Transverse colon (tissue), 4 donors: ENCODE measurements around the gene FSTL5. TPM values are rescaled to one million over a fixed set of nuclear protein-coding genes. Genes with fewer than 3 reads are reported as not detected.
"Not testable (repeated sequence)": the region's sequence is repeated elsewhere in the genome, so short reads cannot be mapped to it uniquely, and the experiment has no call there.

Experiments used
- DNase-seq: peaks from one replicate; pipeline ENCODE4 v3.0.0-alpha.2; 2019
- H3K27ac ChIP-seq, 4 donors: fragments of 200-600 bp; sonication (generic); 2 replicates each; pipeline ENCODE4 v1.5.1; 2016 to 2018; ENCODE audit warnings: inconsistent platforms in 4 of 4
- H3K27me3 ChIP-seq: fragments of 200-600 bp; sonication (generic); 2 replicates; pipeline ENCODE4 v1.5.1; 2017; ENCODE audit warnings: inconsistent platforms
- H3K36me3 ChIP-seq, 4 donors: fragments of 200-600 bp; sonication (generic); 2 replicates each; pipeline ENCODE4 v1.5.1; 2017 to 2019; ENCODE audit warnings: inconsistent platforms in 4 of 4
- H3K4me1 ChIP-seq, 4 donors: fragments of 200-600 bp; sonication (generic); 2 replicates each; pipeline ENCODE4 v1.5.1; 2017 to 2020; ENCODE audit warnings: inconsistent platforms in 4 of 4
- H3K4me3 ChIP-seq, 4 donors: fragments of 200-600 bp; sonication (generic); 1 replicate in 1 of 4; 2 replicates in 3 of 4; pipeline versions ENCODE4 v1.5.1 to v1.6.1; 2017 to 2019; ENCODE audit warnings: inconsistent platforms in 4 of 4
- H3K9me3 ChIP-seq, 2 donors: fragments of 200-600 bp; sonication (generic); 2 replicates each; pipeline ENCODE4 v1.5.1; 2017 to 2019; ENCODE audit warnings: inconsistent platforms in 2 of 2
- CTCF ChIP-seq, 5 experiments: fragments of 200-600 bp in 3 of 5; fragments of 450-650 bp in 2 of 5; sonication (generic) in 3 of 5; IDR thresholded peaks; 1 replicate in 2 of 5; 2 replicates in 3 of 5; pipeline ENCODE4 v1.5.1; 2016 to 2017; ENCODE audit warnings: antibody characterized with exemption in 5 of 5, inconsistent platforms in 3 of 5, mild to moderate bottlenecking in 2 of 5, moderate library complexity in 1 of 5
- EP300 ChIP-seq: sonication (generic); formaldehyde crosslinking; IDR thresholded peaks from one replicate; pipeline ENCODE4 v1.6.1; 2017; ENCODE audit warnings: antibody characterized with exemption, low read depth
- POLR2A ChIP-seq: fragments of 450-650 bp; IDR thresholded peaks from one replicate; pipeline ENCODE4 v1.6.1; 2016; ENCODE audit warnings: antibody characterized with exemption, mild to moderate bottlenecking, moderate library complexity
- POLR2AphosphoS5 ChIP-seq, 3 donors: sonication (generic); formaldehyde crosslinking; IDR thresholded peaks; one replicate each; pipeline ENCODE4 v1.6.1; 2016; ENCODE audit warnings: antibody characterized with exemption in 3 of 3
- WGBS, 2 donors: methylation state at CpG; one replicate each; pipeline ENCODE4 v1.1.5; 2018; ENCODE audit warnings: low coverage in 1 of 2; 5-methylcytosine and 5-hydroxymethylcytosine counted together
- in situ Hi-C, 4 donors: fragments of 200-750 bp; cut with MboI; loops; one replicate each; pipeline versions ENCODE4 v1.15.0 to v1.15.1; 2017; ENCODE audit warnings: low sequenced_read_pairs in 3 of 4, low pct_ligation_motif_present in 1 of 4, low pct_unique_long_range_greater_than_20kb in 1 of 4
- intact Hi-C: fragments of 100-400 bp; cut with DNase I; formaldehyde crosslinking; loops from one replicate; pipeline ENCODE4 v1.15.1; 2023; ENCODE audit warnings: low total_unique reads
- total RNA-seq, 4 donors: library from RNA; depleted of rRNA; stranded (reverse); fragments of >200 nt; gene quantifications; one replicate each; pipeline ENCODE4 v1.1.0, GENCODE V29; 2016

Gene FSTL5
- total RNA-seq, 4 donors from 2014 or later, result 0.14 to 0.16 TPM; not detected in 2

GRCh38 chr4:162104459-162105124, 59.2 kb downstream of the FSTL5 start:
- intact Hi-C loops (no loop called here), in situ Hi-C loops (no loop called here)
- H3K36me3 ChIP-seq, result no peaks in the 10 kb centered on the region
- H3K27me3 ChIP-seq, result no peaks in the 10 kb centered on the region
- H3K4me1 ChIP-seq, result no peaks in the 10 kb centered on the region
- WGBS, 2 donors, result 33 to 48% methylated on average over 1 to 5 of the region's 5 CpGs
- no peak overlapping the region for H3K27ac ChIP-seq
- DNase-seq, result no peak
- TF ChIP-seq EP300 (no peak), CTCF (IDR thresholded peaks at IDR 0.05) (no peak), POLR2A (no peak), POLR2AphosphoS5 (IDR thresholded peaks at IDR 0.05) (no peak)
- no peak overlapping the region for H3K4me3 ChIP-seq
- no peaks in the 10 kb centered on the region for H3K9me3 ChIP-seq

GRCh38 chr4:162103908-162104307, 59.9 kb downstream of the FSTL5 start:
- H3K9me3 ChIP-seq, DNase-seq, in situ Hi-C loops, H3K27ac ChIP-seq, intact Hi-C loops, H3K36me3 ChIP-seq, H3K27me3 ChIP-seq, H3K4me3 ChIP-seq, H3K4me1 ChIP-seq: not testable (repeated sequence)
- 76 to 88% methylated on average over 3 to 12 of the region's 12 CpGs for WGBS, 2 donors

GRCh38 chr4:162102713-162103112, 61.1 kb downstream of the FSTL5 start:
- no peak for TF ChIP-seq CTCF (IDR thresholded peaks at IDR 0.05)
- TF ChIP-seq POLR2A, result no peak
- no peak for TF ChIP-seq POLR2AphosphoS5 (IDR thresholded peaks at IDR 0.05)
- TF ChIP-seq EP300, result no peak
- no peaks in the 10 kb centered on the region for H3K27me3 ChIP-seq
- H3K4me3 ChIP-seq, result no peak overlapping the region
- no peaks in the 10 kb centered on the region for H3K4me1 ChIP-seq
- no peaks in the 10 kb centered on the region for H3K9me3 ChIP-seq
- no peak for DNase-seq
- 25 to 66% methylated on average over 1 of the region's 1 CpG for WGBS, 2 donors
- H3K36me3 ChIP-seq, result no peaks in the 10 kb centered on the region
- intact Hi-C loops (no loop called here), in situ Hi-C loops (no loop called here)
- H3K27ac ChIP-seq, result no peak overlapping the region

- intact Hi-C loops (no loop called here), in situ Hi-C loops (no loop called here)
- no peak for DNase-seq
- Histone ChIP-seq H3K4me1 (no peaks in the 10 kb centered on the region), H3K36me3 (no peaks in the 10 kb centered on the region), H3K9me3 (no peaks in the 10 kb centered on the region), H3K4me3 (no peak overlapping the region), H3K27ac (no peak overlapping the region), H3K27me3 (no peaks in the 10 kb centered on the region)
- 57 to 71% methylated on average over 1 of the region's 1 CpG for WGBS, 2 donors
- TF ChIP-seq EP300 (no peak), CTCF (IDR thresholded peaks at IDR 0.05) (no peak), POLR2A (no peak), POLR2AphosphoS5 (IDR thresholded peaks at IDR 0.05) (no peak)
Observed at GRCh38 chr4:162101337-162101736, 62.5 kb downstream of the FSTL5 start.

GRCh38 chr4:162075726-162076125, 88.1 kb downstream of the FSTL5 start:
- Histone ChIP-seq H3K27ac (no peak overlapping the region), H3K4me1 (no peaks in the 10 kb centered on the region), H3K4me3 (no peak overlapping the region), H3K27me3 (no peaks in the 10 kb centered on the region), H3K9me3 (no peaks in the 10 kb centered on the region), H3K36me3 (no peaks in the 10 kb centered on the region)
- TF ChIP-seq EP300, result no peak
- no peak for TF ChIP-seq POLR2A
- no peak for DNase-seq
- WGBS, 2 donors, result 71 to 93% methylated on average over 2 of the region's 2 CpGs
- in situ Hi-C loops, result no loop called here
- intact Hi-C loops, result no loop called here
